Colonic mucosa (tissue), 4 donors: Measurements from ENCODE around the gene TGFBR3. TPM values are rescaled to one million over a fixed set of nuclear protein-coding genes. Genes with fewer than 3 reads are reported as not detected.

ENCODE experiments used
- DNase-seq: peaks from one replicate; pipeline ENCODE4 v3.0.0-alpha.2; 2020
- H3K27ac ChIP-seq: fragments of 200-600 bp; one replicate; pipeline ENCODE4 v1.8.0; 2021
- H3K27me3 ChIP-seq: fragments of 200-600 bp; one replicate; pipeline ENCODE4 v1.8.0; 2021
- H3K36me3 ChIP-seq: fragments of 200-600 bp; one replicate; pipeline ENCODE4 v1.8.0; 2021
- H3K4me1 ChIP-seq: fragments of 200-600 bp; one replicate; pipeline ENCODE4 v1.8.0; 2021; ENCODE audit warnings: mild to moderate bottlenecking
- H3K4me3 ChIP-seq: fragments of 200-600 bp; one replicate; pipeline ENCODE4 v1.8.0; 2021
- H3K9ac ChIP-seq, 2 donors: one replicate each; pipeline ENCODE4 v1.7.0; 2013; ENCODE audit warnings: control low read depth in 2 of 2, low read depth in 2 of 2, low read length in 2 of 2
- H3K9me3 ChIP-seq: fragments of 200-600 bp; one replicate; pipeline ENCODE4 v1.8.0; 2021
- CTCF ChIP-seq: fragments of 200-600 bp; IDR thresholded peaks from one replicate; pipeline ENCODE4 v1.8.0; 2022; ENCODE audit warnings: antibody characterized with exemption, mild to moderate bottlenecking
- intact Hi-C: fragments of 100-400 bp; cut with DNase I; formaldehyde crosslinking; loops from one replicate; pipeline ENCODE4 v1.14.1; 2022
- total RNA-seq, 2 donors: library from RNA; stranded (reverse); fragmentation: NEBNext Ultra II Directional in 1 of 2; extraction: Animal tissue kit (Norgen Biotek cat#: 25700) in 1 of 2; gene quantifications; one replicate each; pipeline ENCODE4 v1.2.1, GENCODE V29; 2021
- donor health status: healthy.
- donor health status: DM: no; HTN: no; CAD: no.
- donor health status: DM: no; HTN: no; CAD: no.

TGFBR3 gene
- total RNA-seq, 2 donors from 2014 or later: 8.4 to 16.0 TPM

GRCh38 chr1:91883470-91883869 lies 2.5 kb downstream of the TGFBR3 start:
- H3K9me3 ChIP-seq: no peaks in the 10 kb centered on the region
- no peaks in the 10 kb centered on the region for H3K4me1 ChIP-seq
- TF ChIP-seq CTCF: no peak
- no peak overlapping the region for H3K4me3 ChIP-seq
- H3K9ac ChIP-seq: peak overlapping the region; percentile 21 to 48
- no peak for DNase-seq
- H3K27ac ChIP-seq: no peak overlapping the region
- intact Hi-C loops: loop anchor here (10.0 kb wide), 1 partner anchor 169 kb away; no protein-coding TSS in a partner anchor
- no peaks in the 10 kb centered on the region for H3K27me3 ChIP-seq
- H3K36me3 ChIP-seq: no peaks in the 10 kb centered on the region

GRCh38 chr1:91881280-91881679 lies 4.7 kb downstream of the TGFBR3 start:
- no peak overlapping the region for H3K27ac ChIP-seq

GRCh38 chr1:91879733-91880132 lies 6.2 kb downstream of the TGFBR3 start:
- DNase-seq: no peak
- no peaks in the 10 kb centered on the region for H3K4me1 ChIP-seq
- no peak overlapping the region for H3K9ac ChIP-seq
- H3K4me3 ChIP-seq: no peak overlapping the region
- intact Hi-C loops: loop anchor here (10.0 kb wide), 1 partner anchor 165 kb away; no protein-coding TSS in a partner anchor
- no peak for TF ChIP-seq CTCF
- no peaks in the 10 kb centered on the region for H3K9me3 ChIP-seq
- no peak overlapping the region for H3K27ac ChIP-seq
- H3K27me3 ChIP-seq: no peaks in the 10 kb centered on the region
- H3K36me3 ChIP-seq: no peaks in the 10 kb centered on the region

More at GRCh38 chr1:91881280-91881679, 4.7 kb downstream of the TGFBR3 start:
- intact Hi-C loops: loop anchor here (10.0 kb wide), 1 partner anchor 166 kb away; no protein-coding TSS in a partner anchor
- Histone ChIP-seq H3K4me1 (no peaks in the 10 kb centered on the region), H3K27me3 (no peaks in the 10 kb centered on the region), H3K4me3 (no peak overlapping the region), H3K36me3 (no peaks in the 10 kb centered on the region), H3K9me3 (no peaks in the 10 kb centered on the region), H3K9ac (no peak overlapping the region)
- DNase-seq: no peak
- no peak for TF ChIP-seq CTCF

GRCh38 chr1:91877574-91878208 lies 8.3 kb downstream of the TGFBR3 start:
- Histone ChIP-seq H3K36me3 (no peaks in the 10 kb centered on the region), H3K9me3 (no peaks in the 10 kb centered on the region), H3K27ac (no peak overlapping the region), H3K4me3 (no peak overlapping the region), H3K4me1 (no peaks in the 10 kb centered on the region), H3K9ac (no peak overlapping the region), H3K27me3 (no peaks in the 10 kb centered on the region)
- TF ChIP-seq CTCF: no peak
- intact Hi-C loops: no loop called here
- no peak for DNase-seq

- intact Hi-C loops: no loop called here
- no peaks in the 10 kb centered on the region for H3K4me1 ChIP-seq
These were observed 9.0 kb downstream of the TGFBR3 start for GRCh38 chr1:91876781-91877573.

More at GRCh38 chr1:91876781-91877573, 9.0 kb downstream of the TGFBR3 start:
- no peak for DNase-seq
- Histone ChIP-seq H3K36me3 (no peaks in the 10 kb centered on the region), H3K9ac (no peak overlapping the region), H3K27ac (no peak overlapping the region), H3K9me3 (no peaks in the 10 kb centered on the region), H3K4me3 (no peak overlapping the region), H3K27me3 (no peaks in the 10 kb centered on the region)
- no peak for TF ChIP-seq CTCF
